OCI-LY3 (cell line): Measurements from ENCODE around the gene CFAP46.

ENCODE experiments used
- H2AFZ ChIP-seq: fragments of 200-600, 300-600 bp; shearing (Covaris generic); 2 replicates; pipeline ENCODE4 v1.6.0; 2014; ENCODE audit warnings: antibody characterized with exemption, low read depth, low read length
- H3K27ac ChIP-seq: fragments of 200-600, 300-600 bp; sonication (generic); 2 replicates; pipeline ENCODE4 v1.5.1; 2014; ENCODE audit warnings: mild to moderate bottlenecking, low read length, moderate library complexity, mixed read lengths
- H3K27me3 ChIP-seq: fragments of 200-600, 300-600 bp; sonication (generic); 2 replicates; pipeline ENCODE4 v1.6.1; 2014; ENCODE audit warnings: low read depth, low read length, mixed read lengths
- H3K36me3 ChIP-seq: fragments of 200-600, 300-600 bp; sonication (generic); replicated peaks from 2 replicates; pipeline ENCODE3; 2014; ENCODE audit warnings: low read depth, low read length, mixed read lengths
- H3K4me1 ChIP-seq: fragments of 300-600, 200-600 bp; sonication (generic); 2 replicates; pipeline ENCODE4 v1.6.1; 2014; ENCODE audit warnings: low read length, mixed read lengths
- H3K4me2 ChIP-seq: fragments of 200-600, 300-600 bp; sonication (generic); 2 replicates; pipeline ENCODE4 v1.6.1; 2014; ENCODE audit warnings: low read length, mixed read lengths
- H3K4me3 ChIP-seq: fragments of 300-600, 200-600 bp; sonication (generic); 2 replicates; pipeline ENCODE4 v1.5.1; 2014; ENCODE audit warnings: antibody characterized with exemption, mild to moderate bottlenecking, low read length, moderate library complexity
- H3K79me2 ChIP-seq: fragments of 300-600, 200-600 bp; shearing (Covaris generic); 2 replicates; pipeline ENCODE4 v1.6.1; 2014; ENCODE audit warnings: mild to moderate bottlenecking, low read length, mixed read lengths
- H3K9ac ChIP-seq: fragments of 300-600, 200-600 bp; shearing (Covaris generic); 2 replicates; pipeline ENCODE4 v1.6.0; 2014; ENCODE audit warnings: mild to moderate bottlenecking, low read length, moderate library complexity
- H3K9me3 ChIP-seq: fragments of 200-600, 300-600 bp; shearing (Covaris generic); 2 replicates; pipeline ENCODE4 v1.6.1; 2014; ENCODE audit warnings: low read length, mixed read lengths; ENCODE audit not compliant: insufficient read depth
- H4K20me1 ChIP-seq: fragments of 200-600, 300-600 bp; sonication (generic); 2 replicates; pipeline ENCODE4 v1.6.1; 2016; ENCODE audit warnings: low read length, mixed read lengths; ENCODE audit not compliant: insufficient read depth
- EZH2phosphoT487 ChIP-seq: fragments of 200-600 bp; shearing (Covaris generic); IDR thresholded peaks from 2 replicates; pipeline ENCODE4 v1.6.1; 2018; ENCODE audit warnings: antibody characterized with exemption, mixed run types, low read depth
- TF ChIP-seq, protein P1 (sequence below): fragments of 200-600, 300-600 bp; sonication (generic); IDR thresholded peaks from 2 replicates; pipeline ENCODE4 v1.5.1; 2014; ENCODE audit warnings: antibody characterized with exemption, low read length, low read depth

CFAP46 gene

DNA sequence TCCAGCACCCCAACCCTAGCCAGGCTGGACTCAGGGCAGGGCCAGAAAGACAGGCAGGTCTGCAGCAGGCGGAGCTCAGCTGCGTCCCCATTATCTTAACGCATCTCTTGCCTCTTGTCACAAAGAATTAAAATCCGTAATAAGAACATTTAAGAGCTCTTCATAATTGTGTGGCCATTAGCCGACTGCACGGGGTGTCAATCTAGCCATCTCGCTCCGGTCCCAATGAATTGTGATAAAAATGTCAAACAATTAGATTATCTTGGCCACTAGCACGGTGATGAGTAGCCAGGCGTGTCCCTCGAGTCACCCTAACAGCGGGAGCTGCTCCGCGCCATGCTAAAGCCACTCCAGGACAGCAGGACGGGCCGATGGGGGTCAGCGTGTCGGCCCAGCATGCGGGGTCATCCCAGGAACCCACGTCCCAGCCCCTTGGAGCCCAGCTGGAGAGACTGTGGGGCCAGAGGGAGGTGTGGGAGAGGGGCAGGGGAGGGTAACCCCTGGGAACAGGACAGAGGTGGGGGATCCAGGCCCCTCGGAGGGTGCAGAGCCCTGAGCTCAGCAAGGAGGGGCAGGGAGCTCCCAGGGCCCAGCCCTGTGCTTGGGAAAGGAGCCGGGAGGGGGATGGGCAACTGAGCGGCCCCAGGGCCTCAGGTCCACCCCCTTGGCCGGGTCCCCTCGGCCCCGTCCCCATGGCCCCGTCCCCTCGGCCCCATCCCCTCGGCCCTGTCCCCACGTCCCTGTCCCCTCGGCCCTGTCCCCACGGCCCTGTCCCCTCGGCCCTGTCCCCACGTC, 138.8 kb downstream of the CFAP46 start:
- Histone ChIP-seq H3K36me3 (no peaks in the 10 kb centered on the region), H3K4me2 (no peak overlapping the region), H3K9me3 (no peaks in the 10 kb centered on the region), H4K20me1 (no peaks in the 10 kb centered on the region), H3K4me1 (no peaks in the 10 kb centered on the region), H3K27me3 (no peaks in the 10 kb centered on the region), H2AFZ (no peak overlapping the region), H3K9ac (no peak overlapping the region), H3K4me3 (no peak overlapping the region), H3K79me2 (no peaks in the 10 kb centered on the region), H3K27ac (no peak overlapping the region)
- TF ChIP-seq EZH2phosphoT487, result no peak
- TF ChIP-seq, protein P1, sequence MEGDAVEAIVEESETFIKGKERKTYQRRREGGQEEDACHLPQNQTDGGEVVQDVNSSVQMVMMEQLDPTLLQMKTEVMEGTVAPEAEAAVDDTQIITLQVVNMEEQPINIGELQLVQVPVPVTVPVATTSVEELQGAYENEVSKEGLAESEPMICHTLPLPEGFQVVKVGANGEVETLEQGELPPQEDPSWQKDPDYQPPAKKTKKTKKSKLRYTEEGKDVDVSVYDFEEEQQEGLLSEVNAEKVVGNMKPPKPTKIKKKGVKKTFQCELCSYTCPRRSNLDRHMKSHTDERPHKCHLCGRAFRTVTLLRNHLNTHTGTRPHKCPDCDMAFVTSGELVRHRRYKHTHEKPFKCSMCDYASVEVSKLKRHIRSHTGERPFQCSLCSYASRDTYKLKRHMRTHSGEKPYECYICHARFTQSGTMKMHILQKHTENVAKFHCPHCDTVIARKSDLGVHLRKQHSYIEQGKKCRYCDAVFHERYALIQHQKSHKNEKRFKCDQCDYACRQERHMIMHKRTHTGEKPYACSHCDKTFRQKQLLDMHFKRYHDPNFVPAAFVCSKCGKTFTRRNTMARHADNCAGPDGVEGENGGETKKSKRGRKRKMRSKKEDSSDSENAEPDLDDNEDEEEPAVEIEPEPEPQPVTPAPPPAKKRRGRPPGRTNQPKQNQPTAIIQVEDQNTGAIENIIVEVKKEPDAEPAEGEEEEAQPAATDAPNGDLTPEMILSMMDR, result no peak

DNA sequence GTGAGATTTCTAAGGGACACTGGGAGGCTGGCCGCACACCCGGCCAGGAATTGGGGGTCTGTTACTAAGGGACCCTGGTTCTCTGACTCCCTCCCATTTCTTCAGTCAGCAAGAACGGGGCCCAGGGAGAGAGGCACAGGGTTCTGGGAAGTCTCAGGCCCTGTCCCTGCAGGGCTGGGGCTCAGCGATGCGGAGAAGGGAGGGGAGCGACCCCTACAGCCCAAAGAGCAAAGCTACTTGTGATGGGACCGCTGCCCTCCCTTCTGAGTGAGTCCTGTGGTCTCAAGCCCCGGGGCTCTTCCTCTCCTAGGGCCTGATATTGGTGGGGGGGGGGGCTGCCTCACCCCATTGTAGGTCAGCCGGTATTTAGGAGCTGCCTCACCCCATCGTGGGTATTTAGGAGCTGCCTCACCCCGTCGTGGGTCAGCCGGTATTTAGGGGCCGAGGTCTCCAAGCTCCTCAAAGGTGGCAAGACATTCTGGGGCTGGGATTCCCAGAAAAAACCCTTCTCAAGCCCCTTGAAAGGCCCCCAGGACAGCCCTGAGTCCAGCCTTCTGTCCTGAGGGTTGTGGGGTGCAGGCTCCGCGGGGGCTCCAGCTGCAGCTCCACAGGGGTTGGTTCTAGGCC, 139.6 kb downstream of the CFAP46 start:
- Histone ChIP-seq H3K4me2 (no peak overlapping the region), H4K20me1 (no peaks in the 10 kb centered on the region), H2AFZ (no peak overlapping the region), H3K4me1 (no peaks in the 10 kb centered on the region), H3K36me3 (no peaks in the 10 kb centered on the region), H3K9me3 (no peaks in the 10 kb centered on the region), H3K4me3 (no peak overlapping the region), H3K27me3 (no peaks in the 10 kb centered on the region), H3K27ac (no peak overlapping the region), H3K79me2 (no peaks in the 10 kb centered on the region), H3K9ac (no peak overlapping the region)
- no peak for TF ChIP-seq EZH2phosphoT487
- TF ChIP-seq, protein P1, result no peak

DNA sequence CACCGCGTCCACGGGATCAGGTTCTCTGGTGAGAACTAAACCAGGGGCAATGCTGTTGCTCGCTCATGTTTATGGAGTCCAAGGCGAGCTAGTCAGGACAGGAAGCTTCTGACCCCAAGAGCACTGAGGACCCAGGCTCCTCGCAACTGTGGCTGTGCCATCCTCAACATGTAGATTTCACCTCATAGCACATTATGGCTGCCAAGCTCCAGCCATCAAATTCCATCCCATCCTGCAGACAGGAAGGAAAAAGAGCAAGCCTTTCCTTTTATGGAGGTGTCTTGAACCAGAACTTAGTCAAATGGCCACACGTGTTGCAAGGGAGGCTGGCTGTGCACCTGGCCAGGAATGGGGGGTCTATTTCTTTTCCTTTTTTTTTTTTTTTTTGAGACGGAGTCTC, 140.3 kb downstream of the CFAP46 start:
- Histone ChIP-seq H3K79me2 (no peaks in the 10 kb centered on the region), H3K27me3 (no peaks in the 10 kb centered on the region), H3K4me2 (no peak overlapping the region), H3K36me3 (no peaks in the 10 kb centered on the region), H2AFZ (no peak overlapping the region), H3K27ac (no peak overlapping the region), H3K4me1 (no peaks in the 10 kb centered on the region), H3K4me3 (no peak overlapping the region), H3K9ac (no peak overlapping the region), H3K9me3 (no peaks in the 10 kb centered on the region), H4K20me1 (no peaks in the 10 kb centered on the region)
- no peak for TF ChIP-seq EZH2phosphoT487
- TF ChIP-seq, protein P1, result no peak

DNA sequence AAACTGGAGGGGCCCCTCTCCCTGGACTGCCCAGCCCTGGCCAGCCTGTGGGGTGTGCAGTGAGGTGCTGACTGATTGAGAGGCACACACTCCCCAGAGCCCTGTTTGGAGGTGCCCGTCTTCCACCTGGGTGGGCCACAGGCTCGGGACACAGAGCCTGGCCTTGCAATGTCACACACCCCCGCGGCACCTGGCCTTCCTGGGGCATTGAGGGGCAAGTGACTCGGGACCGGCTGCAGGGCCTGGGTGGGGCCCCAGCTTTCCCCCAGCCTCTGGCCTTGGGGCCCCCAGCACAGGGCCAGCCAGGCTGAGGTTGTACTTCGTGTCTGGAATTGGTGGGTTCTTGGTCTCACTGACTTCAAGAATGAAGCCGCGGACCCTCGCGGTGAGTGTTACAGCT, 142.5 kb downstream of the CFAP46 start:
- H3K4me2 ChIP-seq, result no peak overlapping the region
- no peaks in the 10 kb centered on the region for H4K20me1 ChIP-seq
- H3K4me1 ChIP-seq, result no peaks in the 10 kb centered on the region
- no peak overlapping the region for H3K4me3 ChIP-seq
- H3K36me3 ChIP-seq, result no peaks in the 10 kb centered on the region
- no peak overlapping the region for H3K9ac ChIP-seq
- H3K27me3 ChIP-seq, result no peaks in the 10 kb centered on the region
- H3K27ac ChIP-seq, result no peak overlapping the region
- H3K79me2 ChIP-seq, result no peaks in the 10 kb centered on the region
- TF ChIP-seq, protein P1, result no peak
- no peak for TF ChIP-seq EZH2phosphoT487
- no peaks in the 10 kb centered on the region for H3K9me3 ChIP-seq
- no peak overlapping the region for H2AFZ ChIP-seq
